Measurements from ENCODE around the gene ANKS1A.

- TF ChIP-seq CTCF (conservative IDR thresholded peaks at IDR 0.05; ENCODE audit: low read depth, low read length) (no peak), EZH2 (IDR thresholded peaks at IDR 0.05; ENCODE audit: borderline replicate concordance, low read depth, low read length, poor library complexity, severe bottlenecking) (no peak)
Observed at GRCh38 chr6:35059596-35060345, 170.7 kb downstream of the ANKS1A start.
